ENCODE results near the gene TLE3.
"Not testable (repeated sequence)": the region's sequence is repeated elsewhere in the genome, so short reads cannot be mapped to it uniquely, and the experiment has no call there.

The TLE3 gene

GRCh38 chr15:70097321-70098152 lies at the start of gene TLE3:
TSS of gene TLE3 (minus strand) at chr15:70097917. CDS start at chr15:70096798, 1,119 bp downstream.
- DNase-seq (ENCODE audit: low spot score): peak; percentile 98

GRCh38 chr15:70147178-70147760 lies 49.6 kb upstream of the TLE3 start:
- no peak for DNase-seq (ENCODE audit: low spot score)

- no peak for DNase-seq (ENCODE audit: low spot score)
Observed at GRCh38 chr15:70146771-70147170, 49.1 kb upstream of the TLE3 start.

- no peak for DNase-seq (ENCODE audit: low spot score)
Observed at GRCh38 chr15:70146162-70146561, 48.4 kb upstream of the TLE3 start.

- no peak for DNase-seq (ENCODE audit: low spot score)
Observed at GRCh38 chr15:70145261-70145660, 47.5 kb upstream of the TLE3 start.

- peak; percentile 91 for DNase-seq (ENCODE audit: low spot score)
Observed at GRCh38 chr15:70142322-70143191, 44.8 kb upstream of the TLE3 start.

DNA sequence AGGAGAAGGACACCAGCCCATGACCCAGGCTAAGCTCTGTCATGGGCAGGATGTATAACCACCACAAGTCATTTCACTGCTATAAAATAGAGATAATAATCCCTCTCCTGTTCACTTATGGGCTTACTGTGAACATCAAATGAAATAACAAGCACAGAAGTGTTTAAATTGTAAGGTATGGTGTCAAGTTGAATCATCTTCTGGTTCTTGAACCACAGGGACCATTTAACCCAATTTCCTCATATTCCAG lies 44.3 kb upstream of the TLE3 start:
- no peak for DNase-seq (ENCODE audit: low spot score)

DNA sequence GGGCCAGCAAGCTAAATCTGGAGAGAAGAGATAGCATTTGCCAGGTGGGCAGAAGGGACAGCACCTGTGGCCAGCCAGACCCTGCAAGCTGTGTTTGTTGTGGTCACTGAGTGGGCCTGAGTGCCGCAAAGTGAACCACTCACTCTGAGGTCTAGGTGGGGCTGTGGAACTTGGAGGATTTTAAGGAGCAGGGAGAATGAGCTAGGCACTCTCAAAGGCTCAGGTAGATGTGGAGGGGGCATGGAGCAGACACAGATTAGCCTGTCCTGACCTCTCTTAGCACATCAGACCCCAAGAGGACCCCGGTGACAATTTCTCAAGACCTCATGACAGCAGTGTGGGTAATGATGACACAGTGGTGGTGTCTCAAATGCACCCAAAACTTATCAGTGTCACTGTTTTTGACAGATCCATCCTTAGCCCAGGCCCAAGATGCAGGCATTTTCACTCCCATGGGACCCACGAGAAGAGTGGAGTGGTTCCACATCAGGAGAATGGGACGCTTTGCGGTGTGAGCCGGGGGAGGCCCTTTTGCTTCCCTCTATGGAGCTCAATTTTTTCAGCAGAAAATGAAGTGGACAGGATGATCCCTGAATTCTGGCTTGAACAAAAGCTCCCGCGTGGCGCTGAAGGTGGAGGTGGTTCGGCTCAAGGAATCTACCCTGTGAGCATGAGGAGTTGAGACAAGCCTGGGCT lies 43.8 kb upstream of the TLE3 start:
- no peak for DNase-seq (ENCODE audit: low spot score)

DNA sequence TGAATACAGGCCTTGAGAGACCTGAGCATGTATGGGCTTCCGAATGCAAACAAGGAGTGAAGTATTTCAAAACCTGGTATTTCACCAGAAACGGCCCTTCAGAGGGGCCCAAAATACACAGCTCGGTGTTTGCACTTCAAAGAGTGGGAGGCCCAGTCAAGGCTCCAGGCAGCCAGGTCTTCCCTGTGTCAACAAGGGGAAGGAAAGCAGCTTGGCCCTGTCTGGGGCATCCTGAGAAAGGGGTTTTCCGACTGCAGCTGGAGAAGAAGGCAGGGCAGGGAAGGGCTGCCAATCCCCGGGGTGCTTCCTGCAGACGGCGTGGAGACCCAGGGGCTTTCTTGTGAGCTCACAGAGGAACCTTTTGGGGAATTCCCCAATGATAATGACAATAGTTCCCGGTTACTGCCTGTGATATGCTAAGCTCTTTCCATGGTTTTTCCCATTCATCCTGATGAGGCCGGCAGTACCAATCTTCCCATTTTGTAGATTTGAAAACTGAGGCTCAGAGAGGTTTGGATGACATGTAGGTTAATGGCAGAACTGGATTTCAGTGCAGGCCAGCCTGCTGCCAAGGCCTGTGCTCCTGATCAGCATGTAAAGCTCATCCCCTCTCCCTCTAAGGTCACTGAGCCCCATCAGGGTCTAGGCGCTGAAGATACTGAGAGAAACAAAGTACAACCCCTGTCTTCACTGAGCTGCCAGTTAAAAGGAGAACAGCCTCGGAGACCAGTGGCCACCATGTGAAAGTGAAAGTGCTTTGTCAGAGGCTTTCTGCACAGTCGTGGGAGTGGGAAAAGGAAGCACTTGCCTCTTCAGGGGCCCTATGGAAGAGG lies 43.0 kb upstream of the TLE3 start:
- DNase-seq (ENCODE audit: low spot score): peak; percentile 90

GRCh38 chr15:70140025-70140542 lies 42.4 kb upstream of the TLE3 start:
- DNase-seq (ENCODE audit: low spot score): no peak

- DNase-seq (ENCODE audit: low spot score): no peak
Observed at GRCh38 chr15:70137967-70138366, 40.2 kb upstream of the TLE3 start.

- DNase-seq (ENCODE audit: low spot score): not testable (repeated sequence)
Observed at GRCh38 chr15:70137021-70137420, 39.3 kb upstream of the TLE3 start.

DNA sequence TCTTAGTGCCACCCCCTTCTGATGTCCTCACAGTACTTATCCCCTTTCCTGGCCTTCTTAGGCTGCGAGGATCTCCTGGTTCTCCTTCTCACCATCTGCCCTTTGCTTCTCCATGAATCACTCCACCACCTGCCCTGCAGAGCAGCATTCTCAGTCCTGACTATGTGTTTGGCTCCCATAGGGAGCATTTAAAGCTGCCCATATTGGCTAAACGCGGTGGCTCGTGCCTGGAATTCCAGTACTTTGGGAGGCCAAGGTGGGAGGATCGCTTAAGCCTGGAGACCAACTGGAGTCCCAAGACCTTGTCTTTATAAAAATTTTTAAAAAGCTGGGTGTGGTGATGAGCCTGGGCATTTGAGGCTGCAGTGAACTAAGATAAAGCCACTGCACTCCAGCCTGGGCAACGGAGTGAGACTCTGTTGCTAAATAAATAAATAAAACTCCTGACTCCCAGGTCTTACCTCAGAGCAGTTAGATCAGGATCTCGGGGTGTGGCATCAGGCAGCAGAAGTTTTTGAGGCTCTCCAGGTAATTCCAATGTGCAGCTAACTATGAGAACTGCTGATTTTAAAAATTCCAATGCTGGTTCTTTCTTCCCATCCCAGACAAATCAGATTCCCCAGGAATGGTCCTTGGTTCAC lies 36.2 kb upstream of the TLE3 start:
- DNase-seq (ENCODE audit: low spot score): no peak

DNA sequence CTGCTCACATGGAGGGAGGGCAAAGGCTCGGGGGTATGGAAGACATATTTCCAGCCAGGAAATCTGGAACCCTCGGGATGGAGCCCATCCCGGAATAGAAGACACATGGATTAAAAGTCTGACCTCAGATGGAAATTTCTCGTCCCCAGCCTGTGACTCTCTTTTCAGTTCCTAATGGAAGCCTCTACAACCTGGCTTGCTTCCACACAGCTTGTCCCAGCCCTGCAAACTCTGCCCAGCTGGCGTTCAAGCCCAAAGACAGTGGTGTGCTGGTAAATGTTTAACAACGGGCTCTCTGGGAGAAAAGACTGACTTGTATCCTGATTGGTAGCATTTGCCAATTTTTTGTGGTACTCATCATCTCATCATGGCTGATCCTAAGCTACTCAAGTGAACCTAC lies 35.6 kb upstream of the TLE3 start:
- peak; percentile 65 for DNase-seq (ENCODE audit: low spot score)

- DNase-seq (ENCODE audit: low spot score): no peak
Observed at GRCh38 chr15:70132571-70132970, 34.9 kb upstream of the TLE3 start.

DNA sequence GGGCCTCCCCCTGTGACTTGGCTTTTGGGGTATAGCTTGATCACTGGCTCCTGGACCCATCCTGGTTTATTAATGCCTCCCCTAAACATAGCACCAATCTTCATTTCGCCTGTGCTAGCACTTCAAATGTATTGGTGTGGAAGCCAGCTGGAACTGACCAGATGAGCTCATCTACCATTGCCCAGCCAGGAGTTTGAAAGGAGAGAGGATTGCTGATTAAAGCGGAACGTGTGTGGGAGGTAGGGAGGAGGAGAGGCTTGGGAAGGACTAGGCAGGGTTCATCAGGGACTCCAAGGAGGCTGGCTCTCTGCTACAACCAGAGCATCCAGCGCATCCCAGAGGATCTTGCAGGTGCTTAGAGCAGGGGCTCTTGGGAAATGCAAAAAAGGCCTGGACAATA lies 34.4 kb upstream of the TLE3 start:
- peak; percentile 40 for DNase-seq (ENCODE audit: low spot score)

DNA sequence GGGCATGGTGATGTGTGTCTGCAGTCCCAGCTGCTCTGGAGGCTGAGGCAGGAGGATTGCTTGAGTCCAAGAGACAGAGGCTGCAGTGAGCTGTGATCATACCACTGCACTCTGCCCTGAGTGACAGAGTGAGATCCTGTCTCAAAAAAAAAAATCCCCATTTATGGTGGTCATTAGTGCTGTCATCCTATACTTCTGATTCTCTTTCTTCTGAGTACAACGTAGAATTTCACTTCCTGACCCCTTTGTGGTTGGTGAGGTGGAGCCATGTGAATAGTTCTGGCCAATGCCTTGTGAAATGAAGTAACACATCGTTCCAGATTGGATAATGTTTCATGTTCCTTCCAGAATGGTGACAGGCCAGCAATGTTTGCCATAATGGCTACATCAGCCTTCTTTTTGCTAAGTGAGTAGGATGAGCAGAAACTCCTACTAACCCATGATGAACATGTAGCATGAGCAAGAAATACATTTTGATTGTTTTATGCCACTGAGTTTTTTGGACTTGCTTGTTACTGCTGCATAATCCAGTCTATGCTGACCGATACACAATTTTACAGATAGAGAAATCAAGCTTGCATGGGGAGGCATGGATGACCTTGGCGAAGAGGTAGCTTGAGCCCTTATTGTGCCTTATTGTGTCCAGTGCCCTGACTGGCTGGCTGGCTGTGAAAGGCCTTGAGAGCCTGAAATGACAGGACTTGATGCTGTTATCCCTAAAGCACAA lies 30.9 kb upstream of the TLE3 start:
- no peak for DNase-seq (ENCODE audit: low spot score)

DNA sequence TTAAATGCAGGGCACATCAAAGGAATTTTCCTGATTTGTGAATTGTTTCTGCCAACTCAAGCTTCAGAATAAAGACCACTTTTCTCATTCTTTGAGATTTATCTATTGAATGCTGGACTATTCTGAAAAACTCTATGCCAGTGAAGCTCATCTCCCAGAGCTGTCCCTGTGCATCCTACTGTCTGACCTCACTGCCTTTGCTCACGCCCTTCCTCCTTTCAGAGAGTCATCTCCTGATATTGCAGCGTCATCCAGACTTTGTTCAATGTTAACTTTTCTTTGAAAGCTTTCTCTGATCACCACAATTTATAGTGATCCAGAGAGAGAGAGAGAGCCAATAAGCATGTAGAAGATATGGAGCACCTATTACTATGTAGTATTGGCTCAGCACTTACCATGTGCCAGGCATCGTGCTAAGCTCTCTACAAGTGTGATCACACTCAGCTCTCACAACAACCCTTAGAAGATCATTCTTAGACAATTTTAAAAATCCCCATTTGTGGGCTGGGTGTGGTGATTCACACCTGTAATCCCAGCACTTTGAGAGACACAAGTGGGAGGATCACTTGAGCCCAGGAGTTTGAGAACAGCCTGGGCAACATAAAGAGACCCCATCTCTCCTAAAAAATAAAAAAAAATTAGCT lies 30.2 kb upstream of the TLE3 start:
- peak; percentile 26 for DNase-seq (ENCODE audit: low spot score)

- peak; percentile 40 for DNase-seq (ENCODE audit: low spot score)
Observed at GRCh38 chr15:70127288-70127746, 29.6 kb upstream of the TLE3 start.

Measured in kidney tubule cell (primary cell).